GM21423 (cell line): ENCODE data around the gene NPHP4.

Source experiments
- ATAC-seq: cut with Tn5 transposase; IDR thresholded peaks from one replicate; pipeline ENCODE4 v1.9.1; 2021; ENCODE audit warnings: mild to moderate bottlenecking, moderate library complexity; ENCODE audit not compliant: unreplicated experiment

NPHP4 gene

DNA sequence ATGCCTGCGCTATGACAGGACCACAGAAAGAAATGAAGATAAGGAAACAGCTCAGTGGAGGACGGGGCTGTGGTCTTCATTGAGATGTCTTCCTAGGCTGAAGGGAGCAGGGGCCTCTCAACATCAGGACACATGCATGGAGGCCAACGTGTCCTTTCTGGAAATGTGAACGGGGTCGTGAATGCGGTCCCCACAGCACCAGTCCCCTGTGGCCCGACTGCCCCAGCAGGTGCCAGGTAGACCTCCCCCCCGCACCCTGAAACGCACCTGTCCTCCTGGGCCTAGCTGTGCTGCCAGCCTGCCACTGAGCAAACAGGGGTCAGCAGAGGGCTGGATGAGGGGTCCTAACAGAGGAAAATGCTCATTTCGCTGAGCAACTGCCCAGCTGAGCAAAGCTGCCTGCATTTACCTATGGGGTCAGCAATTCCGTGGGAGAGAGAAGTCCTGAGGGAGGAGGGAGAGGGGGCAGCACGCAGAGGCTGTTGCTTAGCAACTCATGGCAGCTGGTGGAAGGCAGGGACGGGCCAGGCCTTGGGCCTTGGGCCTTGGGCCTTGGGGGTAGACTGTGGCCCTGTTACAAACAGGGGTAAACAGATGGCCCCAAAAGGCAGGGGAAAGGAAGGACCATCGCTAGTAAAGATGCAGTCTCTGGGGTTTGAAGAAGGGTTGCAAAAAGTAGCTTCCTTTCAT, 77.4 kb downstream of the NPHP4 start:
- ATAC-seq, result no peak

DNA sequence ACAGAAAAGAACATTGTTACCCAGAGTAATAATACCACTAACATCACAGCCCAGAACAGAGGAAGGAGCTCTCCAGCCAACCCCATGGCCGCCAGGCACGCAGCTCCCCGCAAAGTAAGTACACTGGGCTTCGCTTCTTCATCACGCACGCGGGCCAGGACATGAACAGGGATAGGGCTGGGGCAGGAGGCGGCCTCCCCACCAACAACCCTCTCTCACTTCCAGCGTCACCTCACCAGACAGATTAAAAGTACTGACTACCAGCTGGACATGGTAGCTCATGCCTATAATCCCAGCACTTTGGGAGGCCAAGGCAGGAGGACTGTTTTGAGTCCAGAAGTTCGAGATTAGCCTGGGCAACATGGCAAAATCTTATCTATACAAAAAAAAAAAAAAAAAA, 78.3 kb downstream of the NPHP4 start:
- no peak for ATAC-seq

DNA sequence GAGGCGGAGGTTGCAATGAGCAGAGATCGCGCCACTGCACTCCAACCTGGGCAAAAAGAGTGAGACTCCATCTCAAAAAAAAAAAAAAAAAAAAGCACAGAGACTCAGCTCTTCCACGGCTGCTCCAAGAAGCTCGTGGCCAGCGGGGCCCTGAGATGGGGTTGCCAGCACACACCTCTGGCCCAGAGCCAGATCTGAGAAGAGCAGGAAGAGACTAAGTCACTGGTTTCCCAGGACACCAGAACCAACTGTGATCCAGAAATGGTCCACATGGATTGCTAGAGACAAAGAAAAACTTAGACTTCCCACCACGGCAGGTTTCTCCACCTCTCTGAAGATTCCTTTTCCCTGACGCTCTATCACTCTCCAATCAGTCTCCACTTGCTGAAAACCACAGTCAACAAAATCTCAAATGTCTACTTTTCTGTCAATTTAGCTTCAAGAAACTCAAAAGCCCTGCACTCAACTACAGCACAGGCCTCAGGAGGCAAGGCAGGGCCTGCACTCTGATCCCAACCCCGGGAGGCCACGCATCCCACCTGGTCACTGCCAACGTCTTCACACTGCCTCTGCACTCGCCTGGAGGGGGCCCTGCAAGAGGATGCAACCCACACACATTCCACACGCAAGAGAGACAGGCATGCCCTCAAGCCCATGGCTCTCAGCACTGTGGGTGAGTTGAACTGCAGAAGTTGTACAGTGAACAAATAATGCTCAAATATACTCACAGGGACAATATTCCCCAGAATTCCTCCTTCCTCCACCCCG, 79.0 kb downstream of the NPHP4 start:
- no peak for ATAC-seq

DNA sequence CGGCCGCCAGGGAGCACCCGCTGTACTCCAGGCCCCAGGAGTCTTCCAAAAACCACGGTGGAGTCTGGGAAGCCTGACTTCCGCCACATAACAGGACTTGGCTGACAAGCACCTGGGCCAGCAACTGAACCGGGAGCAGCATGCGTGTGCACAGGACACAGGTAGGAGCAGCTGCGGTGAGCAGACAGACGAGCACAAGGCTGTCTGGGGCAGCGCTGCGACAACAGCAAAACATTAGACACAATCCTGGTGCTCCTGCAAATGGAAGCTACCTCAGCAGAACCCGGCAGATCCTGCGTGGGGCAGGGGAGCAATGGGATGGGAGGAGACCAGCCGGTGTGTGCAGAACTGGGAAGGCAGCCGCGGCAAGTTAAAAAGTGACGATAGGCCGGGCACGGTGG, 80.4 kb downstream of the NPHP4 start:
- ATAC-seq, result no peak

DNA sequence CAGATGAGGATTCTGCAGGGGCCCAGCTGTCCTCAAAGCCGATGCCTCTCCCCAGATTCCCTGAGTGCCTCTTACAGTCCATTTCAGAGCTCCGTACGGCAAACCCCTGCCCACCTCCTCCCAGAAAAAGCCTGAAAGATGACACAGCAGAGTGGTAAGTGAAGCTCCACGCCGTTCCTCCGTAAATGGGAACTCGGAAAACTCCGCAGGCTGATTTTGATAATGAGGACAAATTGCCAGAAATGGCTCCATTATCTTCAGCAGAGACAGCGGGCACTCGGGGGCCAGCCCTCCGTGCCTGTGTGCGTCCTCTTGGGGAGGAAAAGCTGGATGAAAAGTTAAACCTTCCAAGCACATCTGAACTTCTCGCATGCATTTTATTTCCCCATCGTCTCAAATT, 81.1 kb downstream of the NPHP4 start:
- no peak for ATAC-seq

GRCh38 chr1:5910666-5911065, 81.6 kb downstream of the NPHP4 start:
- ATAC-seq, result no peak

DNA sequence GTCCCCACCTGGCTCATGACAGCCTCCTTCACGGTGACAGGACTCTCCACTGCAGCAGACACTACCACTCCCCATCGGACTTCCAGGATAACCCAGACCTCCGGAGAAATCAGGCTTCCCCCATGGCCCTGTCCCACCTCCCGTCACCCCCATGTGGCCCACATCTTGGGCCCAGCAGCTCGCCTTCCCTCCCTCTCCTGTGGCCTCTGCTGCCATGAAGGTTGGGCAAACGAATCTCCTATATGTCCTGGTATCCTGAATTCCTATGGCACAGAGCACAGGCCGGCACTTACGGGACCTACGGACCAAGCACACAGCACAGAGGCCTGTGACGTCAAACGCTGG, 82.0 kb downstream of the NPHP4 start:
- no peak for ATAC-seq

DNA sequence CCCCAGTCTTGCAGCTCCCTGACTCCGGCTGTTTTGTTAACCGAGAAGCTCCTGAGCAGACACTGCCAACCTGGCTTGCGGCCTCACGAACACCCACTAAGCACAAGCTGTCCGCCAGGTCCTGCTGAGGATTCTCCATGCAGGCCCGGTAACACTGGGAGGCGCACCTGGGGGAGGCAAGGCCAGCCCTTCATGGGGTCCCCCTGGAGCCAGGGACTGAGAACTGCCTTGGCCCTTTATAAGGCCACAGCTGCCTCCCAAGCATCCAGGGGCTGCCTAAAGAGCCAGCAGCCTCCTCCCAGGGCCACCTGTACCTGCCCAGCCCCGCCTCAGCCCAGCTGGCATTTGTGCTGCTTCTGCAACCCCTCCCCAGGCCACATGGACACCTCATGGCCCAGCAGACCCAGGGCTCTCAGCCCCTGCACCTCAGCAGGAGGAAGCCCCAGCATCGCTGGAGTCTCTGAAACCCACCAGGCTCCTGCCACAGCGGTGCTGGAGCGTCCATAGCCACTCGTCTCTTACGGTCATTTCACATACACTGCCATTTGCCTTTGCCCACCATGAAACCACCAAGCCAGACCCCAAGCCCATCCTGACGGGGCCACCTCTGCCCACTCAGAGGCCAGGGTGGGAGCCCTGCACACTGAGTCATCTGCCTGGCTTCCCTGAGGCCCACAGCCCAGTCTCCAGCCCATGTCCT, 82.5 kb downstream of the NPHP4 start:
- no peak for ATAC-seq

GRCh38 chr1:5908461-5909375, 83.5 kb downstream of the NPHP4 start:
- no peak for ATAC-seq

DNA sequence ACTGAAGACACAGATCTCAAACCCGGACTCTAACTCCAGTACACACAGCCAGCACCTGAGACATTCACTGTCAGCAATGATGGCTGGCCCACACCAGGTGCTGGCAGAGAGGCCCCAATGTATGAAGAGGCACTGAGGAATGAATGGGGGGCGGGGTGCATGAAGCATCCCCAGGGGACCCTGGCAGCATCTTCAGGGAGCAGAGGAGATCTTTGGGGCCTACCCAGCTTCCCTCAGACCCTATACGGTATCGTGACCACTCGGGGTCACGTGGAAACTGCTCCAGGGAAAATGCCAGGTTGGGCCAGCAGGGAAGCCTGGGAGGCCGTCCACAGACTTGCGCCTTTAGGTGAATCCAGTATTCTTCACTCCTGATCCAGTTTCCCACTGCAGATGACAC, 84.3 kb downstream of the NPHP4 start:
- ATAC-seq, result no peak

GRCh38 chr1:5907386-5907785, 84.8 kb downstream of the NPHP4 start:
- no peak for ATAC-seq

- ATAC-seq, result no peak
These were observed 85.3 kb downstream of the NPHP4 start for GRCh38 chr1:5906966-5907365.

DNA sequence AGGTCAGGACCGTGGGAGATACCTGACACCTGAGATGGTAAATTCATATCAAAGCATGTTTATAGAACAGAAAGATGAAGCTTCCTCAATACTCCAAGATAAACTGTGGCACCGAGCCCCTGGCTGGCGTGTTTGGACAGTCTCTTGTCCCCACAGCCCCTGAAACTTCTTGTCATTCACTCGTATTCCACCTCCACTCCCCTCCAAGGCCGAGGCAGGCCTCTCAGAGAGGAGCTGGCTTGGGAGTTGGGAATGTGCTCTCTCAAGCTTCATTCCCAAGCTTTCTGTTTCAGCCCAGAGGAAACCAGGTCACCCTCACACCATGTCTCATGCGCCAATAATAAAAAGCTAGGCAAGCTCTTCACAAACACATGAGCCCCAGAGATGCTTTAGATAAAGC, 86.1 kb downstream of the NPHP4 start:
- no peak for ATAC-seq

- no peak for ATAC-seq
These were observed 86.8 kb downstream of the NPHP4 start for GRCh38 chr1:5905436-5905835.

GRCh38 chr1:5904551-5904950, 87.7 kb downstream of the NPHP4 start:
- ATAC-seq, result no peak

DNA sequence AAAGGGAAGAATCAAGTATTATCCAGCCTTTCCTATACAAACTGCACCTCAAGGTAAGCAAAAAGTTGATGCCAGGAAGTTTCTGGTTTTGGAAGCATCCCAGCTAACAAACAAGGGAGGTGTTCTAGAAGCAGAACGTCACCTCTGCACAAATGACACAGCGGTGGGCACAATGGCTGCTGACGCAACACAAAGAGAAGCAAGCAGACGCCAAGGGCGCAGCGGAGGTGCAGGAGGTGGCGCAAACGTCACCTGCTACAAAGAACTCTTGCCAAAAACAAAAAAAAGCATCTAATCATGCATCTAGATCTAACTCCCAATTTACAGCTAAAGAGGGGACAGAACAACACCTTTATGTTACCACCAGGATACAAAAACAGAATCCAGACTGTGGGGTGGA, 88.5 kb downstream of the NPHP4 start:
- no peak for ATAC-seq

DNA sequence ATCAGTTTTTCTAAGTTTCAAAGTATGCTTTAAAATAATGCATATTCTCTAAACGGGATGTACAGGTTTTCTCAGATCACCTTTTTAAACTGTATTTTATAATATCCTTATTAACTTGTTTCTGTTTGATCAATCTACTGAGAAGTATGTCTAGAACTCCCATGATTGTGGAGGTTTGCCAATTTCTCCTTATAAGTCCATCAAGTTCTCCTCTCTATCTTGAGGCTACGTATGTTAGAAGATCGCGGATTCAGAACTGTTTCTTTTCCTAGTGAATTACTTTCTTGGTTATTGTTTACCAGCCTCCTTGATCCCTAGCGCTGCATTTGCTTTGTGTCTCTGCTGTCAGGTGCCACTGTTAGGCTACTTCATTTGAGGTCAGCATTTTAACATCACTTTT, 89.2 kb downstream of the NPHP4 start:
- ATAC-seq, result no peak

DNA sequence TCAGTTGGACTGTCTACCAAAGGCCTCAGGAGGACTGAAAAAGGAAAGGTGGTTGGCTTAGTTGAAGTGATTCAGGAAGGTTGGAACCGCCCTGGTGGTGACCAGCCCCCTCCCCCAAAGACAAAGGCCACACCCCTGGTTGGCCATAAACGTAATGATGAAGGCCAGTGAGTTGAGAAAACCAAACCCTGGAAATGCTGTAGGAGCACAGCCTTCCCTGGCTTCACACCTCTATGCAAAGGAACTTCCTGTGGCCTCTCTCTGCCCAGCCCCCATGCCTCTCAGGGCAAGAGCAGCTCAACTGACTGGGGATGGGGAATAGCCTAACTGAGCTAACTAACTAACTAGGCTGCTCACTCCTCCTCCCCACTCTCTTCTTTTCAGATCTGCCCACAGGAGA, 90.4 kb downstream of the NPHP4 start:
- no peak for ATAC-seq

GRCh38 chr1:5901150-5901549, 91.1 kb downstream of the NPHP4 start:
- no peak for ATAC-seq

- ATAC-seq, result no peak
These were observed 94.0 kb downstream of the NPHP4 start for GRCh38 chr1:5898266-5898665.
